Epidermal melanocyte (primary cell): Measurements from ENCODE around the gene C10orf71.

Experiments used
- DNase-seq: peaks from one replicate; pipeline ENCODE4 v3.0.0; 2011; ENCODE audit warnings: low spot score; ENCODE audit not compliant: insufficient read length

The C10orf71 gene, protein sequence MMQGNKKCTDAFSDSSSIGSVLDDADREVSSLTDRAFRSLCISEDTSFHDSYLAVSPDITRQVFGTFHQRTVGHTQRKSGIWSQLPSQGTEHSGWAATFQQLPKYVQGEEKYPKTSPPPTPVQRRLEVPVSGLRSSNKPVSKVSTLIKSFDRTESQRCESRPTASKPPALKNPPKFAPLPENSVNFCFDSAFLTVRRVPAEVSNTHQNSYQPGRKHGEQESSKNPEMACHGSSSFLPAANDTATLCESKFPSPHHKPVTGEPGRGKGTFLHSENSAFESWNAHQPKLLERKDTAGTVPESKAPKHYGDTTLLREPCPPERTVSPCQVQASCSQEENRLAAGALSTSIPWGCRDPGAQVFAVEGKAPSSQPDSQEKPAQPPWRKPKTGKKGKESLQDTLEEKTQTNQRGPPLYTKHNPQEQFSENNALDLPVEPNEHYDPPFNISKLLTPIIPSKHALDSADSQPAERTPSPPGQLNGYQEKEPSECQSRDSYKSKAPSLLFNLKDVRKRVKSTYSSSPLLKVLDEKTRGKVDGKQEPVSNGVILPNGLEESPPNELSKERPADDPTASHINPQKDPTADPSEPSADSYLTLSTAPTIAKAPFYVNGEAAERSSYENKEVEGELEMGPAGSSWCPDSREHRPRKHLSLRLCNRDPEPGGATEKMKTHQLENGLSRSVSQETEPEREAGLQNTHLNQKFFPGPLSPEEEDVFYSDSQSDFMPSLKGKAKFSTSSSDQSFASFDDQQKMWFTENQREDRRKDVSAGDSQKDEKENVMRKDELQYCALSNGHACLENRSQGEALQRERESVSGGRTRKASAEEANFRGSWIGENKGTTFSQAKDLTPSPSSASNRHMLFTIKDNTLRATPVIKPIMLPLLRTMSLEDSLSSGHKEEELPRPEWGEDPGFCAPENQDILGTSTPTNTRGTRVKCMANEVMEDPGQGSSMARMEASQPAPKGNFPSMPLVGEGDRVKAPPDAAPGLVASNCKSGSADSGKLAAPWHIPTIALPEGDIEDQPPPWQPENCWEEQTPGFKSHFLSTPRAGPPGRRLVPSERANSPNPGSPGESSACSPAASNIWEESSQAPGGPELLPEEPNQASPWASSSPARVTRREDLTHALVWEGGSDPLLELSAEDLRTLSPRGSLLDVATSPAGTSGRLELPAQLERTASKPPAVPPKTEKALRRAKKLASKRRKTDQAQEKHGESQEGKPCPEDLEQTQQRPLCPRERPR (N-terminal part only)

DNA sequence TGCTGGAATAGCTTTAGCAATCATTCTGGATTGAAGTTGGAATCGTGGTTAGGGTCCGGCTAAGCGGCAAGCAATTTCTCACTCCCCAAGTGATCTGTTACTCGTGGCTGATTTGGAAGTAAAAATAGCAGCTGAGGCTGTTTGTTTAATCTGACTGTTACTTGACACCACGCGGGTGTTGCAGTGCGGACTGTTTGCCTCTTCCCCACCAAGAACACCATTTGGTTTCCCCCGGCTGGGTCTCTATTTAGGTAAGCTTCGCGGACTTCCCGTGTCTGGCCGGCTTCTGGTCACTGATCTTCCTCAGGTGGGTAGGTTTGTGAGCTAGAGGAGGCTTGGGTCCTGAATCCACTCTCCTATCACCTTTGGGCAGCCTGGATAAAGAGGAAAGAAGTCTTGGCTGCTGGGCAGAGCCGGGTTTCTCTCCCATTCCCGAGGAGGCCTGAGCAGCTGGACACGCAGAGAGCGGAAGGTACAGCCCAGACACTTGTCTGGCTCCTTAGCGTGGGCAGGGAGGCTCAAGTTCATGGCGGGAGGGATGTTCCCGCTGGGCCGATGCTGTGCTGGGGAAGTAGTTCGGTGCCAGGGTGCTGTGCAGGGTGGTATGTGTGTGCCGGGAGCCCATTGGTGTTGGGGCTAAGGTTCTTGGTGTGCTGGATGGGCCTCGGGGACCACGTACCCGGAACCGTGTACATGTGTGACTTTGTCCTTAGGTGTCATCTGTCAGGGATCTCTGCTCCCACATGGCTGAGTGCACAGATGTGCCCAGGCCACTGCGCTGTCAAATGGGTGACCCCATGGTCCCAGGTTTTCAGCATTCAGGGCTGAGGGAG, at the start of gene C10orf71:
Gene C10orf71 (plus strand): TSS at position 188 of the 833 bp plus-strand sequence. CDS start 23,376 bp downstream, outside the sequence.
- DNase-seq, result no peak

DNA sequence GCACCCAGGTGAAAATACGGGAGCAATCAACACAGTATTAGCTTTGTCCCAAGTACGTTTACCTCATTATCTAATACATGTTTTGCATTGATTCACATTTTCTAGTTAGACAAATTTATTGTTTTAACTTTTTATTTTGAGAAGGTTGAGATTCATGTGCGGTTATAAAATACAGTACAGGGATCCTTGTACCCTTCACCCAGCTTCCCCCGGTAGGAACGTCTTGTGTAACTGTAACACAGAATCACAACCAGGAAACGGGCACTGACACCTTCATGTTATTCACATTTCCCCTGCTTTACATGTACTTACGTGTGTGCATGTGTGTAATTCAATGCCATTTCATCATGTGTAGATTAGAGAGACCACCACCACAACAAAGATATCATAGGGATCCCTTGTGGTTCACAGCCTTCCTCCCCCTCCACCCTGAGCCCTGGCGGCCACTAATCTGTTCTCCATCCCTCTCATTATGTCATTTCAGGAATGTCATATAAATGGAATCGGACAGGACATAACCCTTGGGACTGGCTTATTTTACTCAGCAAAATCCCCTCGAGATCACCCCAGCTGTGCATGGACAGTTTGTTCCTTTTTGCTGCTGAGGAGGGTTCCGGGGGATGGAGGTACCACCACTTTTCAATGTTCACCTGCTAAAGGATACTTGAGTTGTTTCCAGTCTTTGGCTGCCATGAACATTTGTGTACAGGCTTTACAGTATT, 46.5 kb upstream of the C10orf71 start:
- no peak for DNase-seq

GRCh38 chr10:49253340-49253906, 45.5 kb upstream of the C10orf71 start:
- no peak for DNase-seq

GRCh38 chr10:49254150-49254549, 44.8 kb upstream of the C10orf71 start:
- no peak for DNase-seq

- no peak for DNase-seq
Observed at GRCh38 chr10:49254556-49255318, 44.2 kb upstream of the C10orf71 start.

DNA sequence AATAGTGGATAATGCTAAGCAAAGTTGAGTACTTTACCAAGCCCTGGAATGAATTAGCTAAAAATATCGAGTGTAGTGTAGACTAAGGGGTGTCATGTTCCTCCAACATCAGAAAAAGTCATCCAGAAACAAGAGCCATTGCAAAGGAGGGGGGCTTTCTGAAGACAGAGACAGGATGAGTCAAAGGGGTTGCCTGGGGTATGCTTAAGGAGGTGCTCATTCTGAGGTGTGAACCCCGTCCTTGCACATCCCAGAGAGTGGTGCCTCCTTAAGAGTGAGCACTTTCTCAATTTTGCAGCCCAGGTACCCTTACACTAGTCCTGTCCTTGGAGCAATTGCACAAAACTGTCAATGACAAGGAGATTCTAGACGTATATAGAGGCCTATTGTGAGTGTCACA, 43.1 kb upstream of the C10orf71 start:
- DNase-seq, result no peak

DNA sequence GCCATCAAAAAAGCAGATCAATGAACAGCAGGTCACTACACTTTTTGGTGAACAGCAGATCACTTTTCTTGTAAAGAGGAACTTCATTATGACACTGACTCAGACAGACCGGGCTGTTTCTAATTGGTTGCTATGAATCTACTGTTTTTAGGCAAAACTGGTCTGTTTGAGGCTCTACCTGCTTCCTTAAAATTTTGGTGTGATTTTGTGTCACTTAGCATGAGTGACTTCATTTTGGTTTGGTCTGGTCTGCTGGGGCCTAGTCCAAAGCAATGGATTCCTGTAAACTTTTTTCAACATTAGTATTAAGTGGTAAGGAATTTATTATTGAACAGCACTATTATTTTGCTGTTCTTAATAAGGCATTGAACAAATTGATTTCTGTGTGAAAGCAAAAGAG, 41.8 kb upstream of the C10orf71 start:
- no peak for DNase-seq

DNA sequence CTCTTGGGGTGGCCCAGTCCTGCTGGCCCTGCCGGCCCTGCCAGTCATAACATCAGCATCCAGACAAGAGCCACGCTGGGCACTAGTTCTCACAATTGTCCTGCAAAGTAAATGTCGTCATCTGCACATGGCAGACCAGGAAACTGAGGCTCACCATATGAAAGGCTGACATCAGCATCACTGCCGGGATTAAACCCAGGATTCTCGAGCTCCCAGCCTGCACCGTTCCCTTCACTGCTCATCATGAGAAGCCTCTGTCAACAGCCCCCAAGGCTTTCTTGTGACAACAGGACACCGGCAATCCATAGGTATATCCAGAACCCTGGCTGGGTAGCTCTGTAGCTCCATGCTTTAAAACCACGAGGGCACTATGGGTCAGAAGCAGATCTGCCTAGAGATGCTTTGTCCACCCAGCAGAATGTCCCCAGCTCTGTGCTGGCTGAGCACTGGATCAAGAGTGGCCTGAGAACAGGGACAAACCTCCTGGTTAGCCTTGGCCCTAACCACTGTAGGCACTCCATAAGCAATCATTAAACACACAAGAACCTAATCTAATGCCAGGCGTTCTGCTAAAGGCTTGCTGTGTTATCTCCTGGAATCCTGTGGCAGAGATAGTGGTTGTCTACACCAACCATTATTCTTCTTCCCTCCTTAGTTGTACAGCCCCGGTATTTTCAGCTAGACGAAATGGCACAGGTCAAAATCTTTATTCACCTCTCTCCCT, 41.2 kb upstream of the C10orf71 start:
- DNase-seq, result no peak

GRCh38 chr10:49258350-49258683, 40.7 kb upstream of the C10orf71 start:
- DNase-seq, result no peak

DNA sequence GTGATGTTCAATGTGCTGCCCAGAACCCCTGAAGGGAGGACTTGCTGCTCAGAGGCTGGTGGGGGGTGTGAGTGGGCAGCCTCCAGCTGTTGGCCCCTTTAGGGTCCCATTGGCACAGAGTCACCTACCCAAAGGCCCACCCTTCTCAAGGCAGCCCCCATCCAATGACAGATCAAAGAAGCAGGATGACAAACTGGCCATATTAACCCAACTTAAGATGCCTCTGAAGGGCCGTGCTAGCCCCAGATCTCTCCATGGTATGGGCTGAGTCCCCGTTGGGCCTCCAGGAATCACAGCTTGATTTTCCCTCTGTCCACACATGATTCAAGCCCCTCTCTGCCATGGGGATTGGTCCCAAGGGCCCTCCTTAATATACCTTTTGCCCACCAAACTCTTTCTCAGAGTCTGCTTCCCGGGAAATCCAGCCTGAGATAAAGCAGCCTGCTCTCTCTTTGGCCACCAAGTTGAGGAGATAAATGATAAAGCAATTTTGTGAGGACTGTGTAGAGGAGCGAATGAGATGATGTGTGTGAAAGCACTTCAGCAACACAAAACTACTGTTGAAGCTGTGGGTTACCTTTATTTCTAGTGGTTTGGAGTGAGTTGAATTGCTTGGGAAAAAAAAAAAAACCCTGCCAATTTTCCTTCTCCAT, 38.2 kb upstream of the C10orf71 start:
- DNase-seq, result no peak

DNA sequence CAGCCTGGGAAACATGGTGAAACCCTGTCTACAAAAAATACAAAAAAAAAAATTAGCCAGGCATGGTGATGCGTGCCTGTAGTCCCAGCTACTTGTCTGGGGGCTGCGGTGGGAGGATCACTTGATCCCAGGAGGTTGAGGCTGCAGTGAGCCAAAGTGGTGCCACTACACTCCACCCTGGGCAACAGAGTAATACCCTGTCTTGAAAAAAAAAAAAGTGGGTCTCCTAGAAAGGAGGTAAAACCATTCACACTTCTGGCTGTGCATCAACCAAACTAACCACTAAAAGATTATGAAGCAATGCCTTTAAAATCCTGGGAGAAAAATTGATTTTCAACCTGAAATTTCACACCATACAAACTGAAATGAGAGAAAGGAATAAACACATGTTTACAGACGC, 35.4 kb upstream of the C10orf71 start:
- no peak for DNase-seq

- DNase-seq, result no peak
Observed at GRCh38 chr10:49264177-49264677, 34.7 kb upstream of the C10orf71 start.

GRCh38 chr10:49265885-49266284, 33.1 kb upstream of the C10orf71 start:
- no peak for DNase-seq

DNA sequence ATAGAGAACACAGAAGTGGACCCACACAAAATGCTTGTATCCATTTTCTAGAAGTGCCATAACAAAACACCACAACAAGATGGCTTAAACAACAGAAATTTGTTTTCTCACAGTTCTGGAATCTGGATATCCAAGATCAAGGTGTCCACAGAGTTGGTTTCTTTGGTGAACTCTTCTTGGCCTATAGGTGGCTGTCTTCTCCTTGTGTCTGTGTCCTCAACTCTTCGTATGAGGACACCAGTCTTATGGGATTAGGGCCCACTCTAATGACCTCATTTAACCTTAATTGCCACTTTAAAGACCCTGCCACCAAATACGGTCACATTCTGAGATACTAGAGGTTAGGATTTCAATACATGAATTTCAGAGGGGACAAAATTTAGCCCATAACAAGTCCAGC, 30.8 kb upstream of the C10orf71 start:
- DNase-seq, result no peak

GRCh38 chr10:49269523-49269922, 29.4 kb upstream of the C10orf71 start:
- DNase-seq, result no peak

DNA sequence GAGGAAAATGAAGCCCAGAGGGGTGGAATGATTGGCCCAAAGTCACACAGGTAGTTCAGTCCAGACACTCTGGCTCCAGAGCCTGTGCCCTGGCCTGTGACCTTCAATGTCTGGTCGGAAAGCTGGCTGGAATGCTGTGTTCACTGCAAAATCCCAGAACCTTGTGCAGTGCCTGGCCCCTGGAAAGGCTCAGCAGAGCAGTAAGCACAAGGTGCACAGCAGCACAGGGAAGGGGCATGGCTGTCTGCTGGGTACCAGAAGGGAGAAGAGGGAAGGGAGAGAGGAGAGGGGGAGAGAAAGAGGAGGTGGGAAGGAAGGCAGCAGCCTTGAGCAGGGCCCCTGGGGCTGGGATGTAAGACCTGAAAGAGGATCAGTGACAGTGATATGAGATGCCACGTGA, 28.4 kb upstream of the C10orf71 start:
- no peak for DNase-seq

DNA sequence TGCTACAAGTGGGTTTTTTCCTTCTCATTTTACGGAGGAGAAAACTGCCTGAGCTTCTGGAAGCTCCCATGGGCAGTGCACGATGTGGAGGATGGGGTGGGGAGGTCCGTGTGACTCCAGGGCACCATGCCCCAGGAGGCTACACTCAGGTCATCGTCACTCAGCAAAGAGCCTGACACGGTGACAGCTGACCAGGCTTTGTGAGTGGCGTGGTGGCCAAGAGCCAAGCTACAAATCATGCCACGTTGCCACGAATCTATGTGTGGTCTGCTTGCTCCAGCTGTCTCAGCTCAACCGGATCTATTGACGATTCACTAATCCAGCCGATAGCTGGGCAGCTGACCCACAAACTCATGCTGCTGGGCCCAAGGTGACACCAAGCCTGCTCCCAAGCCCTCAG, 27.6 kb upstream of the C10orf71 start:
- DNase-seq, result no peak
